GM12891 (cell line): ENCODE data around the gene SCAMP3.

Experiments used
- POLR2A ChIP-seq: IDR thresholded peaks from 2 replicates; pipeline ENCODE4 v1.6.1; 2011; ENCODE audit warnings: low read depth, low read length, control low read depth
- POLR2AphosphoS5 ChIP-seq: IDR thresholded peaks from 2 replicates; pipeline ENCODE4 v1.6.1; 2011; ENCODE audit warnings: low read depth, low read length, control low read depth
- SPI1 ChIP-seq: IDR thresholded peaks from 2 replicates; pipeline ENCODE4 v1.6.1; 2011; ENCODE audit warnings: low read depth, low read length, control low read depth
- TAF1 ChIP-seq: IDR thresholded peaks from 2 replicates; pipeline ENCODE4 v1.6.1; 2011; ENCODE audit warnings: low read depth, low read length, control low read depth

GRCh38 chr1:155278689-155279160 is 16.6 kb upstream of the SCAMP3 start:
- no peak for TF ChIP-seq SPI1
- no peak for TF ChIP-seq POLR2A
- no peak for TF ChIP-seq TAF1
- TF ChIP-seq POLR2AphosphoS5 = no peak
